ENCODE results near the gene SIAE. TPM values are rescaled to one million over a fixed set of nuclear protein-coding genes. Genes with fewer than 3 reads are reported as not detected.

SIAE gene
- total and polyA plus RNA-seq, 8 donors, result 1.2 to 22.6 (median 10.2) TPM

DNA sequence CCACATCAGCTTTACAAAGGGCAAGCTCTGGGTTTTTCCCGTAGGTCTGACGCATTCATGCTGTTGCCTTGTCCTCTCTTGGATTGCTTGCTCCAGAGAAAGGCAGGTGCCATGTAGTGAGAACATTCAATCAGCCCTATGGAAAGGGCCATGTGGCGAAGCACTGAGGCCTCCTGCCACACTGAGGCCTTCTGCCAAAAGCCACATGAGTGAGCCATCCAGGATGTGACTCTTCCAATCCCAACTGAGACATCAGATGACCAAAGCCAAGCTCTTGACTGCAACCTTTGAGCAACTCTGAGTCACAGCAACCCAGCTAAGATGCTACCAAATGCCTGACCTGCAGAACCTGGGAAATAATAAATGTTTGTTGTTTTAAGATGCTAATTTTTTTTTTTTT, 71.3 kb downstream of the SIAE start:
- Histone ChIP-seq H3K36me3 (no peaks in the 10 kb centered on the region), H3K4me3 (no peak overlapping the region), H3K9me3 (no peaks in the 10 kb centered on the region), H3K27me3 (peaks cover 0 to 3% (median 0%) of the 10 kb centered on the region in 3 donors), H3K27ac (no peak overlapping the region), H3K4me1 (no peaks in the 10 kb centered on the region)
- 71 to 87% (median 81%) methylated on average over 3 of the region's 3 CpGs for WGBS, 5 donors
- no peak for DNase-seq
- TF ChIP-seq CTCF (IDR thresholded peaks at IDR 0.05), result no peak
- no peak for TF ChIP-seq EP300 (IDR thresholded peaks at IDR 0.05)
- TF ChIP-seq POLR2AphosphoS5 (IDR thresholded peaks at IDR 0.05), result no peak
- no peak for TF ChIP-seq POLR2A (IDR thresholded peaks at IDR 0.05)
- intact Hi-C loops (cut with DNase I; ENCODE audit: low total_unique reads), result no loop called here

- Histone ChIP-seq H3K27ac (no peak overlapping the region), H3K4me3 (no peak overlapping the region), H3K27me3 (peaks cover 0 to 10% (median 0%) of the 10 kb centered on the region in 3 donors), H3K4me1 (no peaks in the 10 kb centered on the region), H3K9me3 (no peaks in the 10 kb centered on the region), H3K36me3 (no peaks in the 10 kb centered on the region)
- DNase-seq, result no peak
- intact Hi-C loops (cut with DNase I; ENCODE audit: low total_unique reads), result no loop called here
- no peak for TF ChIP-seq CTCF (IDR thresholded peaks at IDR 0.05)
- TF ChIP-seq EP300 (IDR thresholded peaks at IDR 0.05), result no peak
- TF ChIP-seq POLR2AphosphoS5 (IDR thresholded peaks at IDR 0.05), result no peak
- no peak for TF ChIP-seq POLR2A (IDR thresholded peaks at IDR 0.05)
- 52 to 63% (median 58%) methylated on average over 5 of the region's 5 CpGs for WGBS, 5 donors
Measured at GRCh38 chr11:124600621-124601320, 72.8 kb downstream of the SIAE start.

- H3K27ac ChIP-seq, result no peak overlapping the region
- peaks cover 0 to 24% (median 0%) of the 10 kb centered on the region in 3 donors for H3K27me3 ChIP-seq
- H3K36me3 ChIP-seq, result no peaks in the 10 kb centered on the region
- no peaks in the 10 kb centered on the region for H3K4me1 ChIP-seq
- no peaks in the 10 kb centered on the region for H3K9me3 ChIP-seq
- DNase-seq, result no peak
- intact Hi-C loops (cut with DNase I; ENCODE audit: low total_unique reads), result no loop called here
- no peak for TF ChIP-seq EP300 (IDR thresholded peaks at IDR 0.05)
- no peak for TF ChIP-seq POLR2A (IDR thresholded peaks at IDR 0.05)
- TF ChIP-seq POLR2AphosphoS5 (IDR thresholded peaks at IDR 0.05), result no peak
- TF ChIP-seq CTCF (IDR thresholded peaks at IDR 0.05), result no peak
- H3K4me3 ChIP-seq, result no peak overlapping the region
Measured at GRCh38 chr11:124597626-124598025, 75.9 kb downstream of the SIAE start.

- Histone ChIP-seq H3K4me1 (no peaks in the 10 kb centered on the region), H3K27ac (no peak overlapping the region), H3K36me3 (no peaks in the 10 kb centered on the region), H3K4me3 (no peak overlapping the region), H3K27me3 (peaks cover 0 to 28% (median 0%) of the 10 kb centered on the region in 3 donors), H3K9me3 (no peaks in the 10 kb centered on the region)
- TF ChIP-seq CTCF (IDR thresholded peaks at IDR 0.05) (no peak), POLR2AphosphoS5 (IDR thresholded peaks at IDR 0.05) (no peak), EP300 (IDR thresholded peaks at IDR 0.05) (no peak), POLR2A (IDR thresholded peaks at IDR 0.05) (no peak)
- no peak for DNase-seq
- intact Hi-C loops (cut with DNase I; ENCODE audit: low total_unique reads), result no loop called here
- 92 to 97% (median 92%) methylated on average over 3 of the region's 3 CpGs for WGBS, 5 donors
Measured at GRCh38 chr11:124595302-124595701, 78.2 kb downstream of the SIAE start.

Data from stomach (tissue), 9 donors.